Left lung (tissue), 10 donors: ENCODE data around the gene SLC4A3. TPM values are rescaled to one million over a fixed set of nuclear protein-coding genes. Genes with fewer than 3 reads are reported as not detected.
A peak's percentile ranks its signal among the peaks of the same experiment; 100 is the strongest.

Experiments
- ATAC-seq: fragments of 200-7000 bp; cut with Tn5 transposase; one replicate; pipeline ENCODE4 v1.9.1; 2020; ENCODE audit warnings: moderate library complexity
- DNase-seq, 4 donors: peaks; one replicate each; pipeline ENCODE4 v3.0.0-alpha.2; 2013 to 2020
- H3K27ac ChIP-seq, 2 donors: fragments of 200-600 bp; sonication (generic) in 1 of 2; one replicate each; pipeline versions ENCODE4 v1.5.0 to v1.8.0; 2020 to 2021
- H3K27me3 ChIP-seq, 2 donors: fragments of 200-600 bp; sonication (generic) in 1 of 2; one replicate each; pipeline versions ENCODE4 v1.5.0 to v1.8.0; 2020 to 2021
- H3K36me3 ChIP-seq, 2 donors: fragments of 200-600 bp; sonication (generic) in 1 of 2; one replicate each; pipeline versions ENCODE4 v1.5.0 to v1.8.0; 2020 to 2021
- H3K4me1 ChIP-seq, 2 donors: fragments of 200-600 bp; one replicate each; pipeline ENCODE4 v1.8.0; 2021
- H3K4me3 ChIP-seq, 2 donors: fragments of 200-600 bp; sonication (generic) in 1 of 2; one replicate each; pipeline versions ENCODE4 v1.5.0 to v1.8.0; 2020 to 2021; ENCODE audit warnings: mild to moderate bottlenecking in 1 of 2
- H3K9me3 ChIP-seq, 2 donors: fragments of 200-600 bp; sonication (generic) in 1 of 2; one replicate each; pipeline versions ENCODE4 v1.5.0 to v1.8.0; 2020 to 2021
- CTCF ChIP-seq, 2 donors: fragments of 200-600 bp; sonication (generic) in 1 of 2; IDR thresholded peaks; one replicate each; pipeline versions ENCODE4 v1.5.0 to v1.8.0; 2021; ENCODE audit warnings: antibody characterized with exemption in 2 of 2
- intact Hi-C, 2 donors: fragments of 100-400 bp; cut with DNase I; formaldehyde crosslinking; loops; one replicate each; pipeline versions ENCODE4 v1.11.2 to v1.14.2; 2022
- polyA plus RNA-seq, 6 donors: library from polyadenylated mRNA; unstranded; fragments of 120-200 nt; gene quantifications; one replicate each; pipeline ENCODE4 v1.2.1, GENCODE V29; 2013; ENCODE audit not compliant: insufficient read length in 6 of 6
- total RNA-seq, 2 donors: library from RNA; stranded (reverse); fragmentation: NEBNext Ultra II Directional; extraction: Animal tissue kit (Norgen Biotek cat#: 25700); gene quantifications; one replicate each; pipeline ENCODE4 v1.2.1, GENCODE V29; 2021
- donor health status: DM: no; HTN: yes; CAD: no.
- donor health status: DM: no; HTN: no; CAD: no.

The SLC4A3 gene
- total and polyA plus RNA-seq, 8 donors = 2.9 to 13.3 (median 9.8) TPM

GRCh38 chr2:219629976-219630695 lies 2.7 kb downstream of the SLC4A3 start:
- Histone ChIP-seq H3K4me3 (no peak overlapping the region), H3K36me3 (no peaks in the 10 kb centered on the region), H3K9me3 (no peaks in the 10 kb centered on the region), H3K27me3 (peaks cover 0 to 57% of the 10 kb centered on the region in 2 donors), H3K27ac (no peak overlapping the region), H3K4me1 (peaks cover 6 to 7% of the 10 kb centered on the region in 2 donors)
- intact Hi-C loops = no loop called here
- DNase-seq (peak in 1 of 4 donors; percentile 78), ATAC-seq (no peak)
- no peak for TF ChIP-seq CTCF (IDR thresholded peaks at IDR 0.05)

GRCh38 chr2:219630770-219631405 lies 3.5 kb downstream of the SLC4A3 start:
- Histone ChIP-seq H3K27ac (no peak overlapping the region), H3K36me3 (no peaks in the 10 kb centered on the region), H3K9me3 (no peaks in the 10 kb centered on the region), H3K4me3 (no peak overlapping the region), H3K4me1 (peaks cover 6 to 7% of the 10 kb centered on the region in 2 donors), H3K27me3 (peaks cover 0 to 50% of the 10 kb centered on the region in 2 donors)
- intact Hi-C loops = no loop called here
- TF ChIP-seq CTCF (IDR thresholded peaks at IDR 0.05) = no peak
- ATAC-seq = no peak
- peak in 1 of 4 donors; percentile 58 for DNase-seq

GRCh38 chr2:219631406-219631891 lies 4.0 kb downstream of the SLC4A3 start:
- H3K27ac ChIP-seq = no peak overlapping the region
- H3K4me1 ChIP-seq = peaks cover 6 to 7% of the 10 kb centered on the region in 2 donors
- DNase-seq (peak in 1 of 4 donors; percentile 47), ATAC-seq (no peak)
- no peak overlapping the region for H3K4me3 ChIP-seq
- no peak for TF ChIP-seq CTCF (IDR thresholded peaks at IDR 0.05)
- H3K9me3 ChIP-seq = no peaks in the 10 kb centered on the region
- H3K27me3 ChIP-seq = peaks cover 0 to 44% of the 10 kb centered on the region in 2 donors
- intact Hi-C loops = no loop called here
- H3K36me3 ChIP-seq = no peaks in the 10 kb centered on the region

- no peak for ATAC-seq
- H3K27me3 ChIP-seq = peaks cover 0 to 37% of the 10 kb centered on the region in 2 donors
- peak in 1 of 4 donors; percentile 77 for DNase-seq
- intact Hi-C loops = no loop called here
- H3K4me3 ChIP-seq = no peak overlapping the region
- no peak overlapping the region for H3K27ac ChIP-seq
- no peaks in the 10 kb centered on the region for H3K36me3 ChIP-seq
- no peak for TF ChIP-seq CTCF (IDR thresholded peaks at IDR 0.05)
- no peaks in the 10 kb centered on the region for H3K9me3 ChIP-seq
- peaks cover 6 to 7% of the 10 kb centered on the region in 2 donors for H3K4me1 ChIP-seq
Measured at GRCh38 chr2:219631904-219632759, 4.7 kb downstream of the SLC4A3 start.
